K562 (cell line): ENCODE data around the gene TAPBPL. TPM values are rescaled to one million over a fixed set of nuclear protein-coding genes. Genes with fewer than 3 reads are reported as not detected.
A peak's percentile ranks its signal among the peaks of the same experiment; 100 is the strongest.

Experiments used
- ATAC-seq: fragments of 200-7000 bp; cut with Tn5 transposase; 3 replicates; pipeline ENCODE4 v1.9.1; 2020; ENCODE audit warnings: moderate library complexity
- BruUV-seq: library from RNA; stranded (reverse); fragments of 400-500 nt; replicated peaks from 2 replicates; lab custom pipeline; 2021; lab: Mats Ljungman, UMichigan
- CTCF ChIA-PET: fragments of 300-600 bp; formaldehyde crosslinking; extraction: SDS; loops from one replicate; lab custom pipeline; 2021; ENCODE audit warnings: low intra/inter-chr PET ratio; lab: Yijun Ruan, JAX
- POLR2A ChIA-PET: fragments of 300-600, 350-650 bp; sonication (Branson Sonifier 250); formaldehyde crosslinking; extraction: SDS; loops from one replicate; lab custom pipeline; 2021; ENCODE audit warnings: antibody characterized with exemption, inconsistent platforms; lab: Yijun Ruan, JAX
- DNase-seq, 4 experiments: peaks; one replicate each; pipeline versions ENCODE4 v3.0.0 to v3.0.0-alpha.2; 2011 to 2018; ENCODE audit warnings: low spot score in 3 of 4, mixed read lengths in 3 of 4; ENCODE audit errors: extremely low read depth in 1 of 4
- FAIRE-seq: peaks from 2 replicates; lab custom pipeline; 2011; peaks lifted over from hg19 to GRCh38; lab: Jason Lieb, UNC
- H2AFZ ChIP-seq: 2 replicates; pipeline ENCODE4 v1.6.0; 2011; ENCODE audit warnings: low read depth, low read length, control low read depth, inconsistent platforms
- H3K27ac ChIP-seq: fragments of 200-600 bp; 3 replicates; pipeline ENCODE4 v1.8.0; 2011; ENCODE audit warnings: low read depth, mild to moderate bottlenecking, control low read depth, inconsistent platforms, low read length, moderate library complexity, mixed read lengths; ENCODE audit errors: extremely low read depth
- H3K27me3 ChIP-seq, 2 experiments: fragments of 300-600 bp in 1 of 2; 2 replicates in 1 of 2; 3 replicates in 1 of 2; pipeline versions ENCODE4 v1.6.0 to v1.8.0; 2011; ENCODE audit warnings: inconsistent platforms in 2 of 2, low read length in 2 of 2, mild to moderate bottlenecking in 1 of 2, mixed read lengths in 1 of 2, moderate library complexity in 1 of 2; ENCODE audit not compliant: control insufficient read depth in 2 of 2, insufficient read depth in 2 of 2
- H3K36me3 ChIP-seq: fragments of 300-600 bp; 3 replicates; pipeline ENCODE4 v1.8.0; 2011; ENCODE audit warnings: mild to moderate bottlenecking, low read length, inconsistent platforms; ENCODE audit not compliant: control insufficient read depth, insufficient read depth
- H3K4me1 ChIP-seq, 2 experiments: fragments of 200-600 bp in 1 of 2; replicated peaks in 1 of 2; 2 replicates in 1 of 2; 3 replicates in 1 of 2; pipeline versions ENCODE4 v1.5.1 to v1.8.0; 2011; ENCODE audit warnings: inconsistent platforms in 2 of 2, low read length in 2 of 2, mild to moderate bottlenecking in 1 of 2, mixed read lengths in 1 of 2, moderate library complexity in 1 of 2; ENCODE audit not compliant: control insufficient read depth in 2 of 2, insufficient read depth in 2 of 2
- H3K4me2 ChIP-seq: 2 replicates; pipeline ENCODE4 v1.6.1; 2011; ENCODE audit warnings: low read length, control low read depth, inconsistent platforms, mixed read lengths; ENCODE audit not compliant: insufficient read depth
- H3K4me3 ChIP-seq: fragments of 200-600 bp; sonication (generic), shearing (Covaris generic); 2 replicates; pipeline ENCODE4 v1.5.1; 2016; ENCODE audit warnings: control low read depth, inconsistent platforms
- H3K79me2 ChIP-seq: fragments of 200-600 bp; 3 replicates; pipeline ENCODE4 v1.8.0; 2011; ENCODE audit warnings: low read length, inconsistent platforms; ENCODE audit not compliant: control insufficient read depth, insufficient read depth
- H3K9ac ChIP-seq, 2 experiments: 2 replicates each; pipeline versions ENCODE4 v1.6.0 to v1.6.1; 2011; ENCODE audit warnings: low read depth in 2 of 2, low read length in 2 of 2, control low read depth in 1 of 2, inconsistent platforms in 1 of 2, mild to moderate bottlenecking in 1 of 2, mixed read lengths in 1 of 2; ENCODE audit not compliant: insufficient read depth in 1 of 2
- H3K9me1 ChIP-seq: one replicate; pipeline ENCODE4 v1.6.0; 2011; ENCODE audit warnings: inconsistent platforms, mild to moderate bottlenecking, low read length, moderate library complexity; ENCODE audit not compliant: control insufficient read depth, insufficient read depth
- H3K9me3 ChIP-seq: replicated peaks from 2 replicates; pipeline ENCODE4 v1.5.1; 2011; ENCODE audit warnings: low read depth, low read length, inconsistent platforms; ENCODE audit not compliant: control insufficient read depth, insufficient read depth
- H4K20me1 ChIP-seq: replicated peaks from 2 replicates; pipeline ENCODE4 v1.6.1; 2011; ENCODE audit warnings: low read length, inconsistent platforms, mixed read lengths; ENCODE audit not compliant: control insufficient read depth, insufficient read depth
- ADNP ChIP-seq: fragments of 200-800 bp; sonication (Bioruptor generic); IDR thresholded peaks from 2 replicates; pipeline ENCODE4 v1.6.1; 2016; ENCODE audit warnings: missing genetic modification characterization, missing compliant biosample characterization
- CBFB ChIP-seq: sonication (generic); formaldehyde crosslinking; IDR thresholded peaks from 2 replicates; pipeline ENCODE4 v1.4.0; 2020; ENCODE audit warnings: mild to moderate bottlenecking, missing genetic modification reagents
- CLOCK ChIP-seq: fragments of 250-450 bp; sonication (Bioruptor Pico); IDR thresholded peaks from 2 replicates; pipeline ENCODE4 v1.4.0; 2020; ENCODE audit warnings: mild to moderate bottlenecking, moderate library complexity, borderline replicate concordance
- DDX20 ChIP-seq: fragments of 450-650 bp; IDR thresholded peaks from 2 replicates; pipeline ENCODE4 v1.6.1; 2016; ENCODE audit warnings: missing genetic modification characterization, low read depth, mild to moderate bottlenecking, missing compliant biosample characterization, moderate library complexity
- GABPA ChIP-seq: fragments of 200-800 bp; sonication (Bioruptor generic); conservative IDR thresholded peaks from 2 replicates; pipeline ENCODE4 v1.6.1; 2016; ENCODE audit warnings: low read depth, missing genetic modification characterization, missing compliant biosample characterization
- HDAC2 ChIP-seq: fragments of 450-650 bp; IDR thresholded peaks from 2 replicates; pipeline ENCODE4 v1.6.1; 2016; ENCODE audit warnings: mild to moderate bottlenecking
- HEY1 ChIP-seq: fragments of 250-450 bp; sonication (Bioruptor Pico); IDR thresholded peaks from 2 replicates; pipeline ENCODE4 v1.5.0; 2020; ENCODE audit warnings: mild to moderate bottlenecking, moderate library complexity, borderline replicate concordance
- KHSRP ChIP-seq: fragments of 450-650 bp; IDR thresholded peaks from 2 replicates; pipeline ENCODE4 v1.6.1; 2017
- MAFK ChIP-seq: IDR thresholded peaks from 2 replicates; pipeline ENCODE4 v1.6.1; 2011; ENCODE audit warnings: low read length, improper control_type of control experiment
- RBM22 ChIP-seq: fragments of 200-400 bp; formaldehyde crosslinking; IDR thresholded peaks from 2 replicates; pipeline ENCODE4 v1.6.1; 2018; ENCODE audit warnings: low read length, low read depth; ENCODE audit not compliant: poor library complexity, severe bottlenecking
- ZNF551 ChIP-seq: fragments of 250-450 bp; sonication (Bioruptor Pico); IDR thresholded peaks from 2 replicates; pipeline ENCODE4 v1.5.0; 2021; ENCODE audit warnings: mild to moderate bottlenecking, moderate library complexity
- whole genome bisulfite sequencing: fragments of 100-300 bp; shearing (Covaris generic); methylation state at CpG from one replicate; pipeline ENCODE4 v1.1.6; 2016; ENCODE audit warnings: low coverage, mixed read lengths; ENCODE audit not compliant: insufficient coverage; ENCODE audit errors: missing lambda C conversion rate; 5-methylcytosine and 5-hydroxymethylcytosine counted together
- in situ Hi-C: fragments of 300-500 bp; cut with MboI; formaldehyde crosslinking; loops from 4 replicates; pipeline ENCODE4 v1.15.0; 2018; ENCODE audit warnings: inconsistent platforms, mixed read lengths
- intact Hi-C: fragments of 100-400 bp; cut with micrococcal nuclease; formaldehyde crosslinking; loops from 2 replicates; pipeline ENCODE4 v1.14.2; 2022
- polyA plus RNA-seq, 8 experiments: library from polyadenylated mRNA; depleted of rRNA in 4 of 8; stranded (reverse) in 5 of 8; unstranded in 3 of 8; fragments of >200 nt; fragmentation: Nextera tagmentation in 2 of 8; fragmentation: Illumina TruSeq in 1 of 8; extraction: Ambion mirVana in 2 of 8; extraction: Trizol in 1 of 8; gene quantifications; 2 replicates each; pipeline versions ENCODE4 v1.2.1 to v1.2.3, GENCODE V29; 2011 to 2014; ENCODE audit warnings: inconsistent platforms in 1 of 8, missing spikeins in 1 of 8
- total RNA-seq, 7 experiments: library from RNA; depleted of rRNA in 6 of 7; stranded (reverse); fragments of >200 nt in 6 of 7; fragmentation: Illumina TruSeq in 2 of 7; extraction: Trizol in 2 of 7; gene quantifications; 2 replicates each; pipeline versions ENCODE4 v1.2.1 to v1.2.3, GENCODE V29; 2011 to 2021; ENCODE audit warnings: low replicate concordance in 1 of 7

TAPBPL gene
- total and polyA plus RNA-seq, 9 of the 15 experiments (the other 6 are each of a cell fraction or from before 2014, with no cell fraction given): 0.29 to 1.6 (median 0.45) TPM

- no peak overlapping the region for H3K9ac ChIP-seq
- in situ Hi-C loops (loop anchor here (25.0 kb wide), 1 partner anchor 391 kb away; no protein-coding TSS in a partner anchor), intact Hi-C loops (no loop called here)
- POLR2A ChIA-PET: interaction anchor here (1.2 to 2.6 kb wide), 3 partner anchors 13 to 17 kb away, joined by 3 to 14 read pairs (median 3); partner anchors contain the start of gene VAMP1
- DNase-seq: no peak
- H3K9me1 ChIP-seq: no peaks in the 10 kb centered on the region
- H3K4me2 ChIP-seq: peak overlapping the region; percentile 77; the same call in 1 of the 2 replicates
- no peaks in the 10 kb centered on the region for H3K9me3 ChIP-seq
- H2AFZ ChIP-seq: peak overlapping the region; percentile 99
- peaks cover 12 to 24% of the 10 kb centered on the region in 2 experiments; a peak in 4 of 5 replicates for H3K4me1 ChIP-seq
- no peaks in the 10 kb centered on the region for H4K20me1 ChIP-seq
- no TSS peak for BruUV-seq
- no peak overlapping the region for H3K27ac ChIP-seq
- CTCF ChIA-PET: no interaction called here
- no peak for FAIRE-seq
- H3K79me2 ChIP-seq: no peaks in the 10 kb centered on the region
- no peaks in the 10 kb centered on the region for H3K36me3 ChIP-seq
- 81% methylated on average over 13 of the region's 17 CpGs for WGBS
- ATAC-seq: peak; percentile 12; the same call in 1 of the 3 replicates
- no peak for TF ChIP-seq RBM22
- TF ChIP-seq CBFB (CRISPR knock-in tag): no peak
- no peak for TF ChIP-seq KHSRP
- no peak for TF ChIP-seq HDAC2
- TF ChIP-seq CLOCK (CRISPR knock-in tag): no peak
- TF ChIP-seq ZNF551 (CRISPR knock-in tag): no peak
- no peak for TF ChIP-seq DDX20
- no peak for TF ChIP-seq MAFK
- no peak for TF ChIP-seq HEY1 (CRISPR knock-in tag)
- no peak for TF ChIP-seq GABPA (tag)
- TF ChIP-seq ADNP: no peak
- H3K4me3 ChIP-seq: no peak overlapping the region
- no peaks in the 10 kb centered on the region for H3K27me3 ChIP-seq
Observed at GRCh38 chr12:6452944-6453630, 1.2 kb downstream of the TAPBPL start.
